CD4-positive, alpha-beta memory T cell (primary cell): ENCODE results near the gene HERPUD2. TPM values are rescaled to one million over a fixed set of nuclear protein-coding genes. Genes with fewer than 3 reads are reported as not detected.

ENCODE experiments used
- CTCF ChIA-PET: fragments of 350-600 bp; sonication (Branson Sonifier 250); formaldehyde crosslinking; loops from one replicate; lab custom pipeline; 2021; ENCODE audit warnings: inconsistent platforms; ENCODE audit not compliant: partially characterized antibody; lab: Charles Lee
- POLR2A ChIA-PET: fragments of 350-600 bp; sonication (Branson Sonifier 250); formaldehyde crosslinking; loops from one replicate; lab custom pipeline; 2021; ENCODE audit not compliant: partially characterized antibody; lab: Charles Lee
- DNase-seq, 5 donors: peaks; one replicate each; pipeline versions ENCODE4 v3.0.0 to v3.0.0-alpha.2; 2020 to 2022; ENCODE audit warnings: mixed read lengths in 1 of 5
- H3K27ac ChIP-seq: one replicate; pipeline ENCODE4 v1.7.0; 2013; ENCODE audit warnings: low read depth, low read length
- H3K27me3 ChIP-seq: 2 replicates; pipeline ENCODE4 v1.7.0; 2013; ENCODE audit warnings: mild to moderate bottlenecking, low read length, moderate library complexity; ENCODE audit not compliant: insufficient read depth
- H3K36me3 ChIP-seq: 2 replicates; pipeline ENCODE4 v1.7.0; 2013; ENCODE audit warnings: mild to moderate bottlenecking, low read length, moderate library complexity; ENCODE audit not compliant: insufficient read depth
- H3K4me1 ChIP-seq: 2 replicates; pipeline ENCODE4 v1.7.0; 2013; ENCODE audit warnings: mild to moderate bottlenecking, low read length, moderate library complexity; ENCODE audit not compliant: insufficient read depth
- H3K4me3 ChIP-seq, 2 donors: one replicate each; pipeline ENCODE4 v1.7.0; 2013; ENCODE audit warnings: low read length in 2 of 2, mild to moderate bottlenecking in 1 of 2
- H3K9me3 ChIP-seq, 2 donors: one replicate each; pipeline ENCODE4 v1.7.0; 2013; ENCODE audit warnings: low read length in 2 of 2, control low read depth in 1 of 2; ENCODE audit not compliant: control insufficient read depth in 1 of 2
- H3K27ac Mint-ChIP-seq, 7 donors: one replicate each; pipeline ENCODE4 v1.8.0; 2020 to 2021; ENCODE audit warnings: mixed read lengths in 7 of 7, mild to moderate bottlenecking in 6 of 7, inconsistent platforms in 3 of 7, moderate library complexity in 3 of 7
- H3K27me3 Mint-ChIP-seq, 2 donors: one replicate each; pipeline ENCODE4 v1.8.0; 2020 to 2021; ENCODE audit warnings: mixed read lengths in 2 of 2
- H3K36me3 Mint-ChIP-seq, 2 donors: one replicate each; pipeline ENCODE4 v1.8.0; 2020 to 2021; ENCODE audit warnings: mixed read lengths in 2 of 2, inconsistent platforms in 1 of 2, mild to moderate bottlenecking in 1 of 2
- H3K4me1 Mint-ChIP-seq, 4 donors: one replicate each; pipeline ENCODE4 v1.8.0; 2020 to 2021; ENCODE audit warnings: mixed read lengths in 4 of 4, mild to moderate bottlenecking in 1 of 4
- H3K4me3 Mint-ChIP-seq, 8 donors: one replicate each; pipeline ENCODE4 v1.8.0; 2020 to 2021; ENCODE audit warnings: mixed read lengths in 8 of 8, mild to moderate bottlenecking in 7 of 8, moderate library complexity in 6 of 8, inconsistent platforms in 3 of 8
- H3K9me3 Mint-ChIP-seq, 8 donors: one replicate each; pipeline ENCODE4 v1.8.0; 2020 to 2021; ENCODE audit warnings: mixed read lengths in 8 of 8, mild to moderate bottlenecking in 5 of 8, inconsistent platforms in 3 of 8, moderate library complexity in 1 of 8
- intact Hi-C: fragments of 100-400 bp; cut with micrococcal nuclease; formaldehyde crosslinking; loops from one replicate; pipeline ENCODE4 v1.15.1; 2023
- polyA plus RNA-seq, 2 donors: library from polyadenylated mRNA; unstranded; fragments of 300-500 nt; fragmentation: Illumina TruSeq; gene quantifications; one replicate each; pipeline ENCODE4 v1.2.3, GENCODE V29; 2021
- total RNA-seq, 2 experiments: library from RNA; stranded (reverse); gene quantifications; one replicate each; pipeline ENCODE4 v1.2.3, GENCODE V29; 2021

The HERPUD2 gene
- total RNA-seq (10 to 100 TPM; 67.3 to 71.8 TPM), polyA plus RNA-seq (10 to 100 TPM; 89.2 to 99.2 TPM)

- peak within 1 kb of the TSS; percentile 90 to 98 for H3K4me3 ChIP-seq
- H3K27ac Mint-ChIP-seq, result peak within 1 kb of the TSS; percentile 86 to 100 (median 98)
- intact Hi-C loops, result loop anchor here (1.0 to 10.0 kb wide), 6 partner anchors 14 to 670 kb away; partner anchors contain the start of gene EEPD1
- peak; percentile 91 to 94 (median 93) for DNase-seq
- no peaks in the 10 kb centered on the region for H3K36me3 ChIP-seq
- H3K9me3 Mint-ChIP-seq, result peaks cover 0 to 2% (median 0%) of the 10 kb centered on the region in 8 donors
- no peaks in the 10 kb centered on the region for H3K9me3 ChIP-seq
- H3K4me1 Mint-ChIP-seq, result peaks cover 23 to 67% (median 39%) of the 10 kb centered on the region in 4 donors
- H3K27ac ChIP-seq, result peak within 1 kb of the TSS; percentile 93
- ChIA-PET POLR2A (interaction anchor here (0.6 to 13.7 kb wide), 22 partner anchors 12 to 672 kb away, joined by 3 to 196 read pairs (median 4); partner anchors contain the start of gene SEPTIN7), CTCF (interaction anchor here (0.6 to 3.7 kb wide), 12 partner anchors 9 to 673 kb away, joined by 3 to 25 read pairs (median 4); partner anchors contain the start of genes DPY19L1 and SEPTIN7)
- peak within 1 kb of the TSS; percentile 94 to 99 (median 98) for H3K4me3 Mint-ChIP-seq
- H3K36me3 Mint-ChIP-seq, result peaks cover 0 to 38% of the 10 kb centered on the region in 2 donors
- H3K27me3 ChIP-seq, result no peaks in the 10 kb centered on the region
- H3K4me1 ChIP-seq, result peaks cover 33% of the 10 kb centered on the region
- H3K27me3 Mint-ChIP-seq, result no peaks in the 10 kb centered on the region
Measured at GRCh38 chr7:35694784-35695472, at the start of gene HERPUD2. Gene HERPUD2 (minus strand): TSS chr7:35695135. CDS start chr7:35694330, 805 bp downstream.

GRCh38 chr7:35738889-35739288 lies 44.0 kb upstream of the HERPUD2 start:
- Mint-ChIP-seq H3K36me3 (peaks cover 0 to 4% of the 10 kb centered on the region in 2 donors), H3K27me3 (no peaks in the 10 kb centered on the region)
- intact Hi-C loops, result no loop called here

GRCh38 chr7:35736725-35737124 lies 41.8 kb upstream of the HERPUD2 start:
- Histone ChIP-seq H3K27me3 (no peaks in the 10 kb centered on the region), H3K27ac (no peak overlapping the region), H3K36me3 (no peaks in the 10 kb centered on the region), H3K9me3 (no peaks in the 10 kb centered on the region), H3K4me3 (no peak overlapping the region), H3K4me1 (no peaks in the 10 kb centered on the region)
- intact Hi-C loops, result no loop called here
- no peaks in the 10 kb centered on the region for H3K4me1 Mint-ChIP-seq
- no peak overlapping the region for H3K27ac Mint-ChIP-seq
- ChIA-PET POLR2A (interaction anchor here (1.0 kb wide), 1 partner anchor 65 kb away, joined by 3 read pairs; no protein-coding TSS in a partner anchor), CTCF (interaction anchor here (1.2 to 2.5 kb wide), 2 partner anchors 11 to 170 kb away, joined by 3 to 19 read pairs; no protein-coding TSS in a partner anchor)
- H3K9me3 Mint-ChIP-seq, result peaks cover 0 to 4% (median 0%) of the 10 kb centered on the region in 8 donors
- H3K4me3 Mint-ChIP-seq, result no peak overlapping the region
- H3K36me3 Mint-ChIP-seq, result no peaks in the 10 kb centered on the region
- no peak for DNase-seq
- no peaks in the 10 kb centered on the region for H3K27me3 Mint-ChIP-seq

More at GRCh38 chr7:35738889-35739288, 44.0 kb upstream of the HERPUD2 start:
- H3K4me3 Mint-ChIP-seq, result no peak overlapping the region
- DNase-seq, result no peak
- ChIA-PET POLR2A (no interaction called here), CTCF (no interaction called here)
- Histone ChIP-seq H3K9me3 (no peaks in the 10 kb centered on the region), H3K4me3 (no peak overlapping the region), H3K27me3 (no peaks in the 10 kb centered on the region), H3K4me1 (no peaks in the 10 kb centered on the region), H3K27ac (no peak overlapping the region), H3K36me3 (no peaks in the 10 kb centered on the region)
- no peaks in the 10 kb centered on the region for H3K4me1 Mint-ChIP-seq
- H3K9me3 Mint-ChIP-seq, result peaks cover 0 to 12% (median 3%) of the 10 kb centered on the region in 8 donors
- H3K27ac Mint-ChIP-seq, result peak overlapping the region in 1 of 7 donors; percentile 2

- Histone ChIP-seq H3K4me3 (no peak overlapping the region), H3K27me3 (no peaks in the 10 kb centered on the region), H3K4me1 (no peaks in the 10 kb centered on the region), H3K36me3 (no peaks in the 10 kb centered on the region), H3K9me3 (no peaks in the 10 kb centered on the region), H3K27ac (no peak overlapping the region)
- Mint-ChIP-seq H3K27ac (peak overlapping the region in 1 of 7 donors; percentile 19), H3K36me3 (peaks cover 0 to 2% of the 10 kb centered on the region in 2 donors), H3K4me3 (no peak overlapping the region), H3K9me3 (peaks cover 0 to 4% (median 0%) of the 10 kb centered on the region in 8 donors), H3K4me1 (peaks cover under 1 to 2% (median 2%) of the 10 kb centered on the region in 4 donors), H3K27me3 (no peaks in the 10 kb centered on the region)
- intact Hi-C loops, result no loop called here
- no peak for DNase-seq
- ChIA-PET POLR2A (no interaction called here), CTCF (interaction anchor here (1.2 to 2.5 kb wide), 4 partner anchors 9 to 172 kb away, joined by 3 to 19 read pairs (median 4); no protein-coding TSS in a partner anchor)
Measured at GRCh38 chr7:35735396-35735795, 40.5 kb upstream of the HERPUD2 start.

GRCh38 chr7:35734001-35734483 lies 39.1 kb upstream of the HERPUD2 start:
- Histone ChIP-seq H3K36me3 (no peaks in the 10 kb centered on the region), H3K27ac (no peak overlapping the region), H3K4me3 (no peak overlapping the region), H3K27me3 (no peaks in the 10 kb centered on the region), H3K9me3 (no peaks in the 10 kb centered on the region), H3K4me1 (peaks cover 13% of the 10 kb centered on the region)
- no peak overlapping the region for H3K27ac Mint-ChIP-seq
- H3K9me3 Mint-ChIP-seq, result peaks cover 0 to 4% (median 0%) of the 10 kb centered on the region in 8 donors
- peaks cover 0 to 4% of the 10 kb centered on the region in 2 donors for H3K36me3 Mint-ChIP-seq
- no peak overlapping the region for H3K4me3 Mint-ChIP-seq
- no peaks in the 10 kb centered on the region for H3K27me3 Mint-ChIP-seq
- intact Hi-C loops, result no loop called here
- peaks cover 7 to 13% (median 11%) of the 10 kb centered on the region in 4 donors for H3K4me1 Mint-ChIP-seq
- POLR2A ChIA-PET, result no interaction called here
- CTCF ChIA-PET, result interaction anchor here (1.2 kb wide), 1 partner anchor 15 kb away, joined by 3 read pairs; no protein-coding TSS in a partner anchor
- DNase-seq, result no peak

- Histone ChIP-seq H3K4me1 (peaks cover 33% of the 10 kb centered on the region), H3K9me3 (no peaks in the 10 kb centered on the region), H3K4me3 (no peak overlapping the region), H3K36me3 (no peaks in the 10 kb centered on the region), H3K27me3 (no peaks in the 10 kb centered on the region), H3K27ac (no peak overlapping the region)
- H3K4me3 Mint-ChIP-seq, result no peak overlapping the region
- peaks cover 18 to 31% (median 26%) of the 10 kb centered on the region in 4 donors for H3K4me1 Mint-ChIP-seq
- H3K27me3 Mint-ChIP-seq, result no peaks in the 10 kb centered on the region
- H3K36me3 Mint-ChIP-seq, result peaks cover 0 to 4% of the 10 kb centered on the region in 2 donors
- H3K27ac Mint-ChIP-seq, result peak overlapping the region in 1 of 7 donors; percentile 31
- CTCF ChIA-PET, result no interaction called here
- no peak for DNase-seq
- H3K9me3 Mint-ChIP-seq, result no peaks in the 10 kb centered on the region
- intact Hi-C loops, result no loop called here
- POLR2A ChIA-PET, result no interaction called here
Measured at GRCh38 chr7:35731349-35731748, 36.4 kb upstream of the HERPUD2 start.
